Measurements from ENCODE around the gene ARF1.
"Not testable (repeated sequence)": the region's sequence is repeated elsewhere in the genome, so short reads cannot be mapped to it uniquely, and the experiment has no call there.

ARF1 gene

DNA sequence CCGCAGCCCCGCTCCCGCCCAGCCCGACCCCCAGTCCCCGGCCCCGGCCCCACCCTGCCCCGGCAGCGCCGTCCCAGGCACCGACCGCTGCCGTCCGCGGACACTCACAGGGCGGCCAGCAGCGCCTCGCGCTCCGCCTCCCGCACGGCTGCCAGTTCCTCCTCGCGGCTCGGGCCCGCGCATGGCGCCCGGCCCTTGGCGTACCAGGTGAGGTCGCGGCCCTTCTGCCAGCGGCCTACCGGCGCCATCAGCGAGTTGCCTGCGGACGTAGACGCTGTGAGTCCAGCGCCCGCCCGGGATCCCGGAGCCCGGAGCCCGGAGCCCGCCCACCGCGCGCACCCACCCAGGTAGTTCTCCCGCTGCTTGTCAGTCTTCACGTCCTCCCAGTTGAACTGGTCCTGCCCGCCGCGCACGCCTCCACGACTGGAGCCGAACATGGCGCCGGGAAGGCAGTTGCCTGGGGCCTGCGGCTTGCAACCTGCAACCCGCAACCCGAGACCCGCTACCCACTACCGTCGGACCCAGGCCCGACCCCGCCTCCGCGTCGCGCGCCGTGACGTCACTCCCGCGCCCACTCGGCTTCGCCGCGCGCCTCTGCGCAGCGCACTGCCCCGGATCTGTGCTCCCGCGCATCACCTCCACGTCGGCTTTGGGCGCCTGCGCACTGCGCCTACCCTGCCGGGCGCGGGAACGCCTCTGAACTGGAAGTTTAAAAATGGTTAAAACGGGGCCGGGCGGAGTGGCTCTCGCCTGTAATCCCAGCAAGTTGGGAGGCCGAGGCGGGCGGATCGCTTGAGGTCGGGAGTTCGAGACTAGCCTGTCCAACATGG, 20.5 kb downstream of the ARF1 start, which contains the start of gene C1orf35:
C1orf35 (minus strand) TSS at position 535 of the 830 bp plus-strand sequence; CDS start at position 437, 98 bp downstream.
- DNase-seq (ENCODE audit: low spot score): peak; percentile 93

- no peak for DNase-seq (ENCODE audit: low spot score)
These were observed 22.2 kb downstream of the ARF1 start for GRCh38 chr1:228104526-228105269.

DNA sequence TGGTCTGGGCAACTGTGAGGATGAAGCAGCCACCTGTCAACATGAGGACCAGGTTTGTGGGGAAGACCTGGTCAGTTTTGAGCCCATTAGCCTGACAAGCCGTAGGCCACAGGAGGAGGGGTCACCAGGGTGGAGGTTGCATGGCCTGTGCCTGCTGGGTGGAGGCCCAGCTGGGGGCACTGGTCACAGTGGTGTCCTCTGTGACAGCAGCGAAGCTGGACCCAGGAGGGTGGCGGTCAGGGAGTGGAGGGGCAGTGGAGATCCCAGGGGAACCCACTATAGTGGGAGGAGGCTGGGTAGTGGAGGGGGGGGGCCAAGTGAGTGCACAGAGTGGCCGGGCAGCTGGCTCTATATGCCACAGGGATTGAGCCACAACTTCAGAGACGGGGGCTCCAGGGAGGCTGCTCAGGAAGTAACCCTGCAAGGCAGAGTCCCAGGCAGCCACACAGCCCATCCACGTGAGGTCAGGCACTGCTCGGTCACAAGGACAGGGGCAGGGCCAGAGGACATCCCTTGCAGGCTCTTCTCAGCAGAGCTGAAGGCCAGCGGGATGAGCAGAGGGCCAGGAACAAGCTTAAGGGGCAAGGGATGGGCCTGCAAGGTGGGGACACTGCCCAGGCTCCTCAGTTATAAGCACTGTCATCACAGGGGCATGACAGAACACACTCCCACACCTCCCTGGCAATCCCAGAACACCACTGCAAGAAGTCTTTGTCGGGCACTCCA, 22.9 kb downstream of the ARF1 start:
- DNase-seq (ENCODE audit: low spot score): no peak

GRCh38 chr1:228105996-228106799, 23.7 kb downstream of the ARF1 start:
- DNase-seq (ENCODE audit: low spot score): no peak

- DNase-seq (ENCODE audit: low spot score): no peak
These were observed 24.2 kb downstream of the ARF1 start for GRCh38 chr1:228106800-228107054.

DNA sequence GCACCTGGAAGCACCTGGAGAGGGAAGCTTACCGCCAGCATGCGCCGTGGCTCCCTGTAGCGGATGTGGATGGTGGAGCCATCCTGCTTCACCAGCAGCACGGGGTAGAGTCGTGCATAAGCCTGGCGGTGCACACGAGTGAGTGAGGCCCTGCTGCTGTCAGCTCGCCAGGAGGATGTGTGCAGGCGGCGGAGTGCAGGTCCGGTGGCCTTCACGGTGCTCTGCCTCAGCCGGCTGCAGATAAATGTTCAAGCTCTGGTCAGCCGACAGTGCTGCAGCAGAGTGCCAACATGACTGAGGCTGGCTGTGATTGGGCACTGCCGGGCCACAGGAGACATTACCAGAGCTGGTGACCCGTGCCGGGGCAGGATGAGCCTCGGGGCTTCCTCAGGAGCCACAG, 25.1 kb downstream of the ARF1 start:
- DNase-seq (ENCODE audit: low spot score): no peak

DNA sequence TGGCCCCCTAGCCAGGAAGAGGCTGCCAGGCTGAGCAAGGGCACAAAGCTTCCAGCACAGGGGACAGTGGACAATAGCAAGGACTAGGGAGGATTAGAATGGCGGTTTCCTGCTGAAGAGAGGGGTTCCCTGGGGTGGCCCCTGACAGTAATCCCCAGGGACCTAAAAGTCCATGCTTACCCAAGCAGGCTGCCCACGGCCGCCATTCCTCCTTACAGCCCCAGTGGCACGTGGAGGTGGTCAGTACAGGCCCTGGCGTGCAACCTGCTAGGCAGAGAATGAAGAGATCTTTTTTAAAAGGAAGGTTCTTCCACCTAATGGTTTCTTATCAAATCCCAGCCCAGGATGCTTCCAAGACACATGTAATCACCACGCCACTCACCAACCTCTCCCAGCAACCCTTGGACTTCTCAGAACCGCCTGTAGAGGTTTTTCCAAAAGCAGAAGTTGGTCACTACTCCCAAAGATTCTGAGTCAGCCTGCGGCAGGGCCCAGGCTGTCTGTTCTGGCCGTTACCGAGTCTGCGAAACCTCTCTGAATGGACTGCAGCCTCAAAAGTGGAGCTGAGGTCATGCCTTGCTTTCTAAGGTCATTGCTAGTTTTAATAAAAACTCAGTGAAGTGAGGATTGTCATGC, 25.7 kb downstream of the ARF1 start:
- DNase-seq (ENCODE audit: low spot score): no peak

DNA sequence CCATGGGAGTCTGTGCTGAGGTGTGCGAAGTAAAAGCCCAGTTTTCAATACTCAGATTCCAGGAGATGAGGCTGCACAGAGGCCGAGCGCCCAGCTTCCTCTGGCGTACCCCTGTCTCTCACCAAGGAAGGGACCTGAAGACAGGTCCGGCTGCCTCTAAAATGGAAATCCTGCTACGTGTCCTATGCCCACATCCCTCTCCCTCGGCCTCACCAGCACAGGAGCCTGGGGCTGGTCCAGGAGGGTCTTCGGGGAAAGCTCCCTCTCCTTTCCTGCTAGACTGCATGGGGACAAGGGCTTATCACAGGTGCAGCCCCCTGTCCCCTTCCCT, 26.2 kb downstream of the ARF1 start:
- DNase-seq (ENCODE audit: low spot score): no peak

- peak; percentile 96 for DNase-seq (ENCODE audit: low spot score)
These were observed 26.8 kb downstream of the ARF1 start, which contains the start of gene MRPL55 for GRCh38 chr1:228109073-228109961. Gene MRPL55, minus strand, starts transcription at chr1:228109299. Its CDS starts 1,039 bp downstream, at chr1:228108260.

DNA sequence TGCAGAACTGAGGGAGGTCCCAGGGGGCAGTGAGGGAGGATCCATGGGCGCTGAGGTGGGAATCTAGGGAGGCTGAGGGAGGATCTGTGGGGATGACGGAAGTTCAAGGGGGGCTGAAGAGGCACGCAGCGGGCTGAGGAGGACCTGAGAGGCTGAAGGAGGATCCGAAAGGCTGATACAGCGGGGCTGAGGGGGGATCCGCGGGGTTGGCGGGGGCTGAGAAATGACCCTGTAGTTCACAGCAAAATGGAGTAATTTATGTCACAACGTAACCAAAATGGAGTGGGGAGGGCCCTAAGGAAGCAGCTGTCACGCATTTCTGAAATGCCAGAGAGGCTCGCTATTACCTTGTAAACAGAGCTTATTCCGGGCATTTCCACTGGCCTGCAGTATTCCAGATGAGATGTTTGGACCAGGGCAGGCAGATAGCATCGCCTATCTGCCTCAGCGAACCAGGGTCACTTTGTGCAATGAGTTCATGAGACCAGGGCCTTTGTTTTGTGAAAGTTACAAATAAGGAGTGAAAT, 27.5 kb downstream of the ARF1 start:
- peak; percentile 47 for DNase-seq (ENCODE audit: low spot score)

DNA sequence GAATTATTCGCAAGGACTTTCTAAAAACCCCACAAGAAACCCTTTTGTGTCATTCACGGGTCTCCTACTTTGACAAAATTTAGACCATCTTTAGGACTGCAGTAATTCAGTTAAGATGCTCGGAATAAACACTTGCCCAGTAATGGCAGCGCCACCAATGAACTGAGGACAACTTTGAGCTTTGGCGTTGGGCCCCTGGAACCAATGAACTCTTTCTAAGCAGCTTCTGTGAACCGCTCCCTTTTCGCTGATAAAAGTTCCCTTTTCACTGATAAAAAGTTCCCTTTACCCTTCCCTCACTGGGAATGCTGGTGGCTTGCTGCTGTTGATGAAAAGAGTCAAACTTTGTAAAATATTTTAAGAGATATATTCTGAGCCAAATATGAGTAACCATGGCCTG, 28.0 kb downstream of the ARF1 start:
- DNase-seq (ENCODE audit: low spot score): no peak

GRCh38 chr1:228111315-228111714, 28.8 kb downstream of the ARF1 start:
- DNase-seq (ENCODE audit: low spot score): not testable (repeated sequence)

DNA sequence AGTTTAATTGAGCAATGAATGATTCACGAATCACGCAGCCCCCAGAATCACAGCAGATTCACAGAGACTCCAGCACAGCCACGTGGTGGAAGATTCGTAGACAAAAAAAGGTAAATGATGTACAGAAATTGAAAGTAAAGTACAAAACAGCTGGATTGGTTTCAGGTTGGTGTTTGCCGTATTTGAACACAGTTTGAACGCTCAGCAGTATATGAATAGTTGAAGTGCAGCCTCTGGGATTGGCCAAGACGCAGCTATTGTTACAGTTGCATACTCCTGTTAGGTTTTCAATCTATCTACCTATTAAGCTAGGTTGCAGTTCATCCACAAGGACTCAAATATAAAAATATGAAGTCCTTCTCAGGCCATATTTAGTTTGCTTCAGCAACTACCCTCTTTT, 29.7 kb downstream of the ARF1 start:
- no peak for DNase-seq (ENCODE audit: low spot score)

DNA sequence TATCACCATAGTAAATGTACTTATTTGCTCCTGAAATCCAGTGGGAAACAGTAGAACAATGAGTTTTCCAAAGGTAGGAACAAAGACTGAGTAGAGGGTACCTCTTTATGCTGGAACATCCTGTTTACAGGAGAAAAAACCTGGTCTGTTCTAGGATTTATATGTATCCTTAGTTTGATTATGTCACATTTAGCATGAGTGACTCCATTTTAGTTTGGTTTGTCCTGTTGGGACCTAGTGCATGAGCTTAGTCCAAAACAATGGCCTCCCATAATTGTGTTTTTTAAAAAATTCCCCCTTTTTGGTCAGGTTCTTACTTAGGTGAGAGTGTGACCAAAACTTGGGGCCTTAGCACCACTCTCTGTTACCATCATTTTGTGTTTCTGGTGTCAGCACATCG, 30.1 kb downstream of the ARF1 start:
- DNase-seq (ENCODE audit: low spot score): no peak

DNA sequence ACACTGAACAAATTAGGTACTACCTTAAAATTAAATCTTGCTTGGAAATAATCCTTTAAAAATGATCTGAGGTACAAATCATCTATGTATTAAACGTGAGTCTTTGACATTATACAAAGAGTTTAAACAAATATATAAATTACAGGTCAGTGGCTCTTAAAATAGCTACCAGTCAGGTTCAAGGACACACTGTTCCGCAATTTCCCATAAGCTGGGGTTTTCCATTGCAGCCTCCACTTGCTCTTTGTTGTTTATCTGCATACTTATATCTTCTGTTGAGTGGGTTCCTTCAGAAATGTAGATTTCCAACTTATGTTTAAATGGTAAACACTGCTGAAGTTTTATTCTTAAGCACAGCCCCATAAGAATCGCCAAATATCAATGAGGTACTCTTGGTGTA, 32.3 kb downstream of the ARF1 start:
- DNase-seq (ENCODE audit: low spot score): no peak

DNA sequence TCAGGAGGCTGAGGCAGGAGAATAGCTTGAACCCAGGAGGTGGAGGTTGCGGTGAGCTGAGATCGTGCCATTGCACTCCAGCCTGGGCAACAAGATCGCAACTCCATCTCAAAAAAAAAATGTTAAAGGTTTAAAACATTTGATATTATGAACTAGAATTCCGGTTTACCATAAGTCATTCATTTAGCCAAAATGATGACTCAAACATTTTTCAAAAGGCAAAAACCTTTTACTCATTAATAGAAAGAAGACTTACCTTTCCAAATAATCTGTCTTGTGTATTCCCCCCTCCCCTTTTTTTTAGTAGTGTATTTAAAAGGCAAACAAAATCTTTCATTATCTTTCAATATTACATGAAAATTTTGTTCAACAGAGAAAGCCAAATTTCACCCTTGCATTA, 34.8 kb downstream of the ARF1 start:
- DNase-seq (ENCODE audit: low spot score): no peak

DNA sequence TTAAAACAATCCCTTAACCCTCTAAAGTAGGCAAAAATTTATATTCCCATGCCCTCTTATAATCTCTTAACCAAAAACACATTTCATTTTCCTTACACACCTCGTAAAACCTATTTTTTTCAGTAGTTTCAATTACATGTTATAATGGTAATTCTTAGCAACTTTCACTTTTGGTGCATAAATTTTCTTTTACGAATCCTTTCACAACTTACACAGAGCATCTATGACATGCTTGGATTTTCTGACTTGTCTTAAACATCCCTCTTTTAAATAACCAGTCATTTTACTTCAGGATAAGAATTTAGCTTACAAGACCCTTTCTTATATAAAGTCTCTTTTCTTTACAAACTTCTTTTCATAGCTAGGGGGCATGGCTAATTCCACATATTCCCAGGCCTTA, 35.5 kb downstream of the ARF1 start:
- DNase-seq (ENCODE audit: low spot score): no peak

GRCh38 chr1:228120351-228120750, 37.8 kb downstream of the ARF1 start:
- DNase-seq (ENCODE audit: low spot score): no peak

- DNase-seq (ENCODE audit: low spot score): no peak
These were observed 38.5 kb downstream of the ARF1 start for GRCh38 chr1:228120857-228121489.

DNA sequence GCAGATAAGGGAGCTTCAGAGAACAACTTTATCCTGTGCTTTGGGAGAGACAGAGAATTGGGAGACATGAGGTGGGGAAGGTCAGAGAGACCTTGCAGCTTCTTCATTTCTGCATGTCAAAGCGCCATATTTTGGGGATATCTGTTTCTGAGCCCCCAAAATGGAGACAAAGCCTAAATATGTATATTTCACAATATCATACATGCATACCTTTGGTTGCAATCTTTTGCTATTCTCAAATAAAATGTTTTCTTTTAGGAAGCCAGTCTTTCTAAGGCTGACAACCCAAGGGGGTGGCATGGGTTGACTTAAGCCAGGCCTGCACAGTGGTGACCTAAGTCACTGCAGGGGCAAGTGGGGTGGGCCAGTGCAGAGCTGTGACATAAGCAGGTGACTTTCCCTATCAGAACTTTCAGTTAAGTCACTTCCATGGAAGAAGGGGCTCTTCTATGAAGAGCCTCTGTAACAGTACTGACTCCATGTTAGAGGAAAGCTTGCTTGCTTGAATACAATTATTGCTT, 40.5 kb downstream of the ARF1 start:
- DNase-seq (ENCODE audit: low spot score): no peak
